G401.6 (cell line): Measurements from ENCODE around the gene TCEA2.

ENCODE experiments used
- FAIRE-seq: peaks from 2 replicates; lab custom pipeline; 2012; peaks lifted over from hg19 to GRCh38; lab: Jason Lieb, UNC

TCEA2 gene

DNA sequence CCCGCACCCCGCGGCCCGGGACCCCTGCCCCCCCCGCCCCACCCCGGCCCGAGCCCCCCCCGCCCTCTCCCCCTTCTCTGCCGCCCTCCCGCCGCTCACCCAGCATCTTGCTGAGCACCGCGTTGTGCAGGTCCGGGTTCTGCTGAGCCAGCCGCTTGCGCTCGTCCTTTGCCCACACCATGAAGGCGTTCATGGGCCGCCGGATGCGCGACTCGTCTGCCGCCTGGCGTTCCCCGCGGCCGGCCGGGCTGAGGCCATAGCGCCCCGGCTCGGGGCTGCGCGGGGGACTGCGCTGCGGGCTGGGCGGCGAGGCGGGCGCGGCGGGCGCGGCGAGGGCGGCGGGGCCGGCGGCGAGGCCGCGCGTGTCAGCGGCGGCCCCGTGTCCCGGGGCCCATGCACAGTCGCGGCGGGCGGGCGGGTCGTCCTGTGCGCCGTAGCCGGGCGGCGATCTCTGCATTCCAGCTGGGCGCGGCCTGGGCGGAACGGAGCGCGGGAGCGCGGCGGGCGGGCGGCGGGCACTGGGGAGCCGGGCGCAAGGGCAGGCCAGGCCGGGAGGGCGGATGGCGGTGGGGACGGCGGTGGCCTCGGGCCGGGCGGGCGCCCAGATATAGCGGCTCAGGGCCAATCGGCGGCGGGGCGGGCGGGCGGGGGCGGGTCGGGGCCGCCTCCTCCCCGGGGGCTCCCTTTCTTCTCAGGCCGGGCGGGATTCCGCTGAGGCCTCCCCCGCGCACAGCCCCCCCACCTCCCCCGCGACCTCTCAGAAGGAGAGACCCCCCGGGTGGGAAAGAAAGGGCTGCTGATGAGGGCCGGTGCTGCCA lies 13.7 kb upstream of the TCEA2 start, which contains the start of gene SOX18:
SOX18 (minus strand) TSS at position 580 of the 818 bp plus-strand sequence; CDS start at position 457, 123 bp downstream.
- FAIRE-seq = no peak

GRCh38 chr20:64049878-64050260 lies 13.1 kb upstream of the TCEA2 start:
- FAIRE-seq = no peak

GRCh38 chr20:64050261-64051032 lies 12.6 kb upstream of the TCEA2 start:
- FAIRE-seq = no peak

GRCh38 chr20:64051033-64051452 lies 12.0 kb upstream of the TCEA2 start:
- no peak for FAIRE-seq

- no peak for FAIRE-seq
Measured at GRCh38 chr20:64051561-64052325, 11.3 kb upstream of the TCEA2 start.

GRCh38 chr20:64052326-64052722 lies 10.7 kb upstream of the TCEA2 start:
- FAIRE-seq = no peak

- FAIRE-seq = no peak
Measured at GRCh38 chr20:64052987-64053840, 9.8 kb upstream of the TCEA2 start.

- FAIRE-seq = no peak
Measured at GRCh38 chr20:64053841-64054661, 8.9 kb upstream of the TCEA2 start.

GRCh38 chr20:64055396-64055892 lies 7.6 kb upstream of the TCEA2 start:
- FAIRE-seq = no peak

GRCh38 chr20:64055893-64056638 lies 6.9 kb upstream of the TCEA2 start:
- no peak for FAIRE-seq

GRCh38 chr20:64056639-64056888 lies 6.4 kb upstream of the TCEA2 start:
- FAIRE-seq = no peak

GRCh38 chr20:64056889-64057627 lies 5.9 kb upstream of the TCEA2 start:
- FAIRE-seq = no peak

DNA sequence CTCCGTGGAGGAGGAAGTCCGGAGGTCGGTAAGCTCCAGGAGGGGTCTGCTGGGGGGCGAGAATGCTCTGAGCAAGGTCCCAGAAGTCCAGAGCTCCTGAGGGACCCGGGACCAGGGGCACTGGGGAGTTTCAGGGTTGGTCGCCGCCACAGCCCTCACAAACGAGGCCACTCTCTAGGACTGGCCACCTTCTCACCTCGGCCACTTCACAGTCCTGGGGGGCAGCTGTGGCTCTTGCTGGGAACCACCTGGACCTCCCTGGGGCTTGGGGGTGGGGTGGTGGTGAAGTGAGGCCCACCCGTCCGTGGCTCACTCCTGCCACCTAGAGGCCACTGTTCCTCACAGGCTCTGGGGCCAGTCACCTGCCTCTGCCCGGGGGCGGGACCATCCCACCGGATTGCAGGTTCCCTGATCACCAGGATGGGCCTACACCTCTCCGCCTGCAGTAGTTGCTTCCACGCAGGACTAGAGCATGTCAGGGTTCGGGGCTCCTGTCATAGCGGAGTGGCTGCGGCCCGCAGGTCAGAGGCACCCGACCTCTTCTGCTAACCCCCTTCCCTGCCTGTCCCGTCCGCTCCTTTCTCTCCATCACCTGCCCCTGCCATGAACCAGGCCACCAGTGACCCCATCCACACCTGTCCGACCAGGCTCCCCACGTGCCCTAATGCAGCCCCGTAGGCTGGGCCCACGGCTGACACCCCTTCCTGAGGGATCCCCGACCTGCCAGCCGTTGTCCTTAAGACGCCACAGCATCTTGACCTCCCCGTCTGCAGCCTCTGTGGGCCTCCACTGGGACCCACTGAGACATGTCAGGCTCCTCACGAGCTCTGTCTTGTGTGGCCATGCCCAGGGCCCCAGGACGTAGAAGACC lies 5.1 kb upstream of the TCEA2 start:
- no peak for FAIRE-seq

GRCh38 chr20:64058536-64058935 lies 4.5 kb upstream of the TCEA2 start:
- FAIRE-seq = no peak

DNA sequence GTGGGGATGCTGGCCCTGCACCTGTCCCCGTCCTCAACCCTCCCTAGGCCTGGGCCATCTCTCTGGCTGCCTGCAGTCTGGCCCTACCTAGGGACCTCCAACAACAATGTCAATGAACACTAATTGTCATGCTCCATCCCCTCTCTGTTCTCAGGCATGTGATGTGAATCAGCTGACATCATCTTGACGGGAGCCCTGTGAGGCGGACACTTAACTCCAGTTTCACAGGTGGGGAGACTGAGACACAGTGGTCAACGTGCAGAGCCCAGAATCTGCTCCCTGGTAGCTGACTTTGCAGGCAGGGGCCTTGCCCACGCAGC lies 762 bp upstream of the TCEA2 start:
- FAIRE-seq = no peak

DNA sequence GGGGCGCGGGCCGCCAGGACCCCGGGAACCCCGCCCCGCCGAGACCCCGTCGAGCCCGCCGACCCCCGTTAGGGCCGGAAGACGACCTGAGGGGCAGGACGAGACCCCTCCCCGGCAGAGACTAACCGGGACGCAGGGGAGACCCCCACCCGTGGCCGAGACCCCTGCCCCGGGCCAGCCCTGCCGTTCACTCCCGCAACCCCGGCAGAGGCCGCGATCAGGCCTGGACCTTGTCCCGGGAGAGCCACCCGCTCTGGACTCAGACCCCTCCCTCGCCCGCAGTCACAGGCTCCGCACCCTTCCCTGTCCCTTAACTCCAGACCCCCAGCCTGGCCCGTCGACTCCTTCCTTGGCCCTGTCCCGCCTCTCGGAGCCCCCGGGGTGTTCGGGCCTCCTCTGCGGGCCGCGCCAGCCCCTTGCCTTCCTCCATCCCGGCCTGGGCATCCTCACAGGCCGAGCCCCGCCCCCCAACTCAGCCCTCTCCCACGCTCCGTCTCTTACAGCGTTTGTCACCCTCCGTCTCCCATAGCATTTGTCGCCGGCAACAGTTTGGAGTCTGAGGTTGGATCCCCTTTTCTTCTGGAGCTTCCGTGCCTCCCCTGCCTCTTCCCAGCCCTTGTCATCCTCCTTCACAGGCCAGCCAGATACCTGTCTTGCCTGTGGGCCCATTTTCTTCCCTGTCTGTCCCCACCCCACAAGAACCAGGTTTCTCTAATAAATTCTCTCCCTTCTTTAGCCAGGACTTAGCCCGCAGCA lies 569 bp downstream of the TCEA2 start:
- FAIRE-seq = no peak

GRCh38 chr20:64064145-64064698 lies 1.2 kb downstream of the TCEA2 start:
- FAIRE-seq = no peak
